GM23248 (cell line): Measurements from ENCODE around the gene LGI4. TPM values are rescaled to one million over a fixed set of nuclear protein-coding genes. Genes with fewer than 3 reads are reported as not detected.

Source experiments
- DNase-seq: peaks from one replicate; pipeline ENCODE4 v3.0.0-alpha.2; 2015
- H2AFZ ChIP-seq: fragments of 200-600 bp; sonication (generic); 2 replicates; pipeline ENCODE4 v1.6.1; 2016; ENCODE audit warnings: antibody characterized with exemption
- H3F3A ChIP-seq: fragments of 200-600 bp; sonication (generic); 2 replicates; pipeline ENCODE4 v1.6.1; 2016; ENCODE audit warnings: mild to moderate bottlenecking, antibody characterized with exemption, mixed run types; ENCODE audit not compliant: insufficient read depth
- H3K27ac ChIP-seq: fragments of 200-600 bp; sonication (generic); 2 replicates; pipeline ENCODE4 v1.5.1; 2016; ENCODE audit warnings: mild to moderate bottlenecking
- H3K27me3 ChIP-seq: fragments of 200-600 bp; sonication (generic); replicated peaks from 2 replicates; pipeline ENCODE4 v1.6.1; 2016; ENCODE audit warnings: mild to moderate bottlenecking; ENCODE audit not compliant: insufficient read depth
- H3K36me3 ChIP-seq: fragments of 200-600 bp; sonication (generic); 2 replicates; pipeline ENCODE4 v1.6.1; 2016; ENCODE audit warnings: low read depth, mild to moderate bottlenecking
- H3K4me1 ChIP-seq: fragments of 200-600 bp; sonication (generic); 2 replicates; pipeline ENCODE4 v1.6.1; 2016; ENCODE audit warnings: mild to moderate bottlenecking; ENCODE audit not compliant: insufficient read depth
- H3K4me2 ChIP-seq: fragments of 200-600 bp; sonication (generic); one replicate; pipeline ENCODE4 v1.6.1; 2016; ENCODE audit warnings: mild to moderate bottlenecking; ENCODE audit not compliant: unreplicated experiment
- H3K4me3 ChIP-seq: fragments of 200-600 bp; sonication (generic); 2 replicates; pipeline ENCODE4 v1.5.1; 2016; ENCODE audit warnings: mild to moderate bottlenecking
- H3K79me2 ChIP-seq: fragments of 200-600 bp; sonication (generic); 2 replicates; pipeline ENCODE4 v1.6.1; 2016; ENCODE audit warnings: mild to moderate bottlenecking; ENCODE audit not compliant: insufficient read depth
- H3K9ac ChIP-seq: fragments of 200-600 bp; sonication (generic); 2 replicates; pipeline ENCODE4 v1.6.1; 2016; ENCODE audit warnings: mild to moderate bottlenecking
- H3K9me2 ChIP-seq: fragments of 200-600 bp; sonication (generic); 2 replicates; pipeline ENCODE4 v1.6.1; 2016; ENCODE audit warnings: mixed run types, mild to moderate bottlenecking, moderate library complexity; ENCODE audit not compliant: insufficient read depth
- H3K9me3 ChIP-seq: fragments of 200-600 bp; sonication (generic); one replicate; pipeline ENCODE4 v1.6.1; 2017; ENCODE audit warnings: low read depth
- H4K20me1 ChIP-seq: fragments of 200-600 bp; sonication (generic); 2 replicates; pipeline ENCODE4 v1.6.0; 2016; ENCODE audit not compliant: insufficient read depth
- EZH2 ChIP-seq: fragments of 200-600 bp; sonication (generic); IDR thresholded peaks from 2 replicates; pipeline ENCODE4 v1.6.1; 2018; ENCODE audit warnings: antibody characterized with exemption, mild to moderate bottlenecking; ENCODE audit not compliant: insufficient read depth, poor library complexity, severe bottlenecking
- EZH2phosphoT487 ChIP-seq: fragments of 200-600 bp; sonication (generic); IDR thresholded peaks from 2 replicates; pipeline ENCODE4 v1.6.1; 2018; ENCODE audit warnings: antibody characterized with exemption, moderate library complexity, mild to moderate bottlenecking, low read depth; ENCODE audit not compliant: insufficient read depth
- WGBS, 2 experiments: methylation state at CpG; one replicate each; pipeline ENCODE4 v1.1.6; 2015 to 2017; ENCODE audit warnings: low lambda C conversion rate in 2 of 2, low coverage in 1 of 2; ENCODE audit errors: missing lambda C conversion rate in 2 of 2; 5-methylcytosine and 5-hydroxymethylcytosine counted together
- in situ Hi-C: fragments of 300-500 bp; cut with MboI; formaldehyde crosslinking; loops from 2 replicates; pipeline ENCODE4 v1.15.0; 2020
- polyA plus RNA-seq: library from polyadenylated mRNA; unstranded; fragments of >200 nt; fragmentation: Nextera tagmentation; extraction: Ambion mirVana; gene quantifications from 2 replicates; pipeline ENCODE4 v1.2.1, GENCODE V29; 2016
- total RNA-seq: library from RNA; depleted of rRNA; stranded (reverse); fragments of >200 nt; shearing (Covaris generic); gene quantifications from 2 replicates; pipeline ENCODE4 v1.2.3, GENCODE V29; 2014

Gene LGI4
- total and polyA plus RNA-seq, 2 experiments from 2014 or later: 0.06 to 0.86 TPM

- H3K9me2 ChIP-seq: no peaks in the 10 kb centered on the region
- DNase-seq: no peak
- H3K4me3 ChIP-seq: no peak overlapping the region
- no peak overlapping the region for H2AFZ ChIP-seq
- WGBS, 2 experiments: 70 to 73% methylated on average over 15 to 16 of the region's 16 CpGs
- no peaks in the 10 kb centered on the region for H3F3A ChIP-seq
- no peak overlapping the region for H3K27ac ChIP-seq
- no peaks in the 10 kb centered on the region for H3K27me3 ChIP-seq
- no peaks in the 10 kb centered on the region for H3K9me3 ChIP-seq
- no peak overlapping the region for H3K4me2 ChIP-seq
- no peak overlapping the region for H3K9ac ChIP-seq
- no peaks in the 10 kb centered on the region for H3K79me2 ChIP-seq
- in situ Hi-C loops: no loop called here
- no peaks in the 10 kb centered on the region for H3K4me1 ChIP-seq
- H3K36me3 ChIP-seq: no peaks in the 10 kb centered on the region
- H4K20me1 ChIP-seq: no peaks in the 10 kb centered on the region
- TF ChIP-seq EZH2 (no peak), EZH2phosphoT487 (no peak)
These were observed 34.0 kb downstream of the LGI4 start for GRCh38 chr19:35100588-35101533.

- Histone ChIP-seq H3K27me3 (no peaks in the 10 kb centered on the region), H3K4me3 (no peak overlapping the region), H3K4me2 (no peak overlapping the region), H3K4me1 (no peaks in the 10 kb centered on the region), H3K9me2 (no peaks in the 10 kb centered on the region), H3K9ac (no peak overlapping the region), H3F3A (no peaks in the 10 kb centered on the region), H2AFZ (no peak overlapping the region), H3K9me3 (no peaks in the 10 kb centered on the region), H3K36me3 (no peaks in the 10 kb centered on the region), H3K79me2 (no peaks in the 10 kb centered on the region), H4K20me1 (no peaks in the 10 kb centered on the region), H3K27ac (no peak overlapping the region)
- in situ Hi-C loops: no loop called here
- DNase-seq: no peak
- WGBS, 2 experiments: 77 to 83% methylated on average over 13 of the region's 13 CpGs
- TF ChIP-seq EZH2 (no peak), EZH2phosphoT487 (no peak)
These were observed 35.0 kb downstream of the LGI4 start for GRCh38 chr19:35099897-35100275.

GRCh38 chr19:35099155-35099896, 35.5 kb downstream of the LGI4 start:
- WGBS, 2 experiments: 65 to 71% methylated on average over 21 of the region's 21 CpGs
- no peaks in the 10 kb centered on the region for H4K20me1 ChIP-seq
- H3K4me3 ChIP-seq: no peak overlapping the region
- H3K36me3 ChIP-seq: no peaks in the 10 kb centered on the region
- no peak overlapping the region for H2AFZ ChIP-seq
- no peak overlapping the region for H3K27ac ChIP-seq
- DNase-seq: no peak
- H3F3A ChIP-seq: no peaks in the 10 kb centered on the region
- no peak overlapping the region for H3K9ac ChIP-seq
- no peak overlapping the region for H3K4me2 ChIP-seq
- no peaks in the 10 kb centered on the region for H3K9me2 ChIP-seq
- H3K4me1 ChIP-seq: no peaks in the 10 kb centered on the region
- H3K27me3 ChIP-seq: no peaks in the 10 kb centered on the region
- H3K9me3 ChIP-seq: no peaks in the 10 kb centered on the region
- no peaks in the 10 kb centered on the region for H3K79me2 ChIP-seq
- in situ Hi-C loops: no loop called here
- TF ChIP-seq EZH2 (no peak), EZH2phosphoT487 (no peak)

- no peaks in the 10 kb centered on the region for H3K9me2 ChIP-seq
- no peaks in the 10 kb centered on the region for H3F3A ChIP-seq
- no peaks in the 10 kb centered on the region for H4K20me1 ChIP-seq
- H3K27ac ChIP-seq: no peak overlapping the region
- H3K4me2 ChIP-seq: no peak overlapping the region
- DNase-seq: no peak
- no peak overlapping the region for H3K9ac ChIP-seq
- no peaks in the 10 kb centered on the region for H3K36me3 ChIP-seq
- no peaks in the 10 kb centered on the region for H3K27me3 ChIP-seq
- H3K9me3 ChIP-seq: no peaks in the 10 kb centered on the region
- no peak overlapping the region for H2AFZ ChIP-seq
- H3K4me3 ChIP-seq: no peak overlapping the region
- WGBS, 2 experiments: 51 to 52% methylated on average over 24 to 28 of the region's 29 CpGs
- H3K79me2 ChIP-seq: no peaks in the 10 kb centered on the region
- in situ Hi-C loops: no loop called here
- no peaks in the 10 kb centered on the region for H3K4me1 ChIP-seq
- TF ChIP-seq EZH2phosphoT487 (no peak), EZH2 (no peak)
These were observed 36.3 kb downstream of the LGI4 start for GRCh38 chr19:35098413-35099049.
